K562 (cell line): ENCODE measurements around the gene NFATC3. TPM values are rescaled to one million over a fixed set of nuclear protein-coding genes. Genes with fewer than 3 reads are reported as not detected.

Experiments
- CBX5 ChIP-seq: IDR thresholded peaks from 2 replicates; pipeline ENCODE4 v1.6.1; 2014; ENCODE audit warnings: low read depth, borderline replicate concordance
- FOXK2 ChIP-seq, 2 experiments: fragments of 450-650 bp; IDR thresholded peaks in 1 of 2; conservative IDR thresholded peaks in 1 of 2; 2 replicates each; pipeline ENCODE4 v1.6.1; 2016; ENCODE audit warnings: low read depth in 2 of 2, mild to moderate bottlenecking in 1 of 2
- FOXM1 ChIP-seq, 2 experiments: fragments of 450-650 bp in 1 of 2; sonication (generic) in 1 of 2; formaldehyde crosslinking in 1 of 2; IDR thresholded peaks; 2 replicates each; pipeline versions ENCODE4 v1.6.1 to v1.9.0; 2017 to 2022; ENCODE audit warnings: low read depth in 2 of 2, mild to moderate bottlenecking in 2 of 2, missing genetic modification reagents in 1 of 2, moderate library complexity in 1 of 2
- GATAD2A ChIP-seq: fragments of 450-650 bp; IDR thresholded peaks from 2 replicates; pipeline ENCODE4 v1.6.1; 2017
- GATAD2B ChIP-seq: fragments of 450-650 bp; IDR thresholded peaks from 2 replicates; pipeline ENCODE4 v1.6.1; 2017; ENCODE audit warnings: mild to moderate bottlenecking, borderline replicate concordance
- GTF2F1 ChIP-seq: IDR thresholded peaks from 2 replicates; pipeline ENCODE4 v1.6.1; 2011; ENCODE audit warnings: low read depth, low read length, improper control_type of control experiment
- KLF1 ChIP-seq: fragments of 450-650 bp; IDR thresholded peaks from 2 replicates; pipeline ENCODE4 v1.6.1; 2016; ENCODE audit warnings: missing genetic modification characterization, missing compliant biosample characterization
- MEIS2 ChIP-seq: fragments of 450-650 bp; IDR thresholded peaks from 2 replicates; pipeline ENCODE4 v1.6.1; 2014; ENCODE audit warnings: mild to moderate bottlenecking; ENCODE audit not compliant: partially characterized antibody
- NFXL1 ChIP-seq: fragments of 450-650 bp; formaldehyde crosslinking; IDR thresholded peaks from 2 replicates; pipeline ENCODE4 v1.4.0; 2021; ENCODE audit warnings: mild to moderate bottlenecking
- PPARD ChIP-seq: fragments of 250-450 bp; sonication (Bioruptor Pico); IDR thresholded peaks from 2 replicates; pipeline ENCODE4 v1.8.0; 2022; ENCODE audit warnings: inconsistent platforms, mild to moderate bottlenecking, moderate library complexity
- SMARCA5 ChIP-seq: fragments of 450-650 bp; IDR thresholded peaks from 2 replicates; pipeline ENCODE4 v1.6.1; 2016
- SNRNP70 ChIP-seq: fragments of 200-400 bp; formaldehyde crosslinking; optimal IDR thresholded peaks from 2 replicates; pipeline ENCODE3; 2017; ENCODE audit warnings: low read depth, low read length
- SPI1 ChIP-seq: IDR thresholded peaks from 2 replicates; pipeline ENCODE4 v1.6.1; 2011; ENCODE audit warnings: low read depth, low read length, control low read depth, borderline replicate concordance
- SREBF2 ChIP-seq: sonication (generic); formaldehyde crosslinking; IDR thresholded peaks from 2 replicates; pipeline ENCODE4 v1.4.0; 2020; ENCODE audit warnings: mild to moderate bottlenecking, missing genetic modification reagents
- UBTF ChIP-seq, 2 experiments: IDR thresholded peaks; 2 replicates each; pipeline ENCODE4 v1.6.1; 2012; ENCODE audit warnings: improper control_type of control experiment in 2 of 2, low read depth in 2 of 2, low read length in 2 of 2, borderline replicate concordance in 1 of 2
- XRCC3 ChIP-seq: fragments of 450-650 bp; IDR thresholded peaks from 2 replicates; pipeline ENCODE4 v1.6.1; 2017; ENCODE audit warnings: mild to moderate bottlenecking, moderate library complexity
- ZBTB11 ChIP-seq, 3 experiments: fragments of 200-800 bp in 1 of 3; fragments of 250-450 bp in 1 of 3; fragments of 450-650 bp in 1 of 3; sonication (Bioruptor Pico) in 1 of 3; sonication (Bioruptor generic) in 1 of 3; formaldehyde crosslinking in 1 of 3; IDR thresholded peaks; 2 replicates each; pipeline versions ENCODE4 v1.6.1 to v1.8.0; 2016 to 2022; ENCODE audit warnings: mild to moderate bottlenecking in 2 of 3, missing genetic modification characterization in 2 of 3, missing compliant biosample characterization in 1 of 3, moderate library complexity in 1 of 3
- ZNF217 ChIP-seq: sonication (generic); formaldehyde crosslinking; IDR thresholded peaks from 2 replicates; pipeline ENCODE4 v1.8.0; 2022; ENCODE audit warnings: mild to moderate bottlenecking, missing genetic modification reagents
- ZNF253 ChIP-seq: fragments of 250-450 bp; sonication (Bioruptor Pico); conservative IDR thresholded peaks from 2 replicates; pipeline ENCODE4 v1.6.1; 2021; ENCODE audit warnings: mild to moderate bottlenecking
- ZNF449 ChIP-seq: fragments of 250-450 bp; sonication (Bioruptor Pico); IDR thresholded peaks from 2 replicates; pipeline ENCODE4 v1.8.0; 2022; ENCODE audit warnings: moderate library complexity, mild to moderate bottlenecking, inconsistent platforms
- ZNF583 ChIP-seq: fragments of 250-450 bp; sonication (Bioruptor Pico); IDR thresholded peaks from 2 replicates; pipeline ENCODE4 v1.4.0; 2020
- polyA plus RNA-seq, 8 experiments: library from polyadenylated mRNA; depleted of rRNA in 4 of 8; stranded (reverse) in 5 of 8; unstranded in 3 of 8; fragments of >200 nt; fragmentation: Nextera tagmentation in 2 of 8; fragmentation: Illumina TruSeq in 1 of 8; extraction: Ambion mirVana in 2 of 8; extraction: Trizol in 1 of 8; gene quantifications; 2 replicates each; pipeline versions ENCODE4 v1.2.1 to v1.2.3, GENCODE V29; 2011 to 2014; ENCODE audit warnings: inconsistent platforms in 1 of 8, missing spikeins in 1 of 8
- total RNA-seq, 7 experiments: library from RNA; depleted of rRNA in 6 of 7; stranded (reverse); fragments of >200 nt in 6 of 7; fragmentation: Illumina TruSeq in 2 of 7; extraction: Trizol in 2 of 7; gene quantifications; 2 replicates each; pipeline versions ENCODE4 v1.2.1 to v1.2.3, GENCODE V29; 2011 to 2021; ENCODE audit warnings: low replicate concordance in 1 of 7

NFATC3 gene
- total and polyA plus RNA-seq, 9 of the 15 experiments (the other 6 are each of a cell fraction or from before 2014, with no cell fraction given) = 15.7 to 98.4 (median 59.4) TPM

- TF ChIP-seq ZBTB11 (CRISPR knock-in tag; IDR thresholded peaks at IDR 0.05) (peak in 1 of 3 experiments; percentile 69; a peak in 2 of 6 replicates), GATAD2A (peak; percentile 87), SMARCA5 (no peak), ZNF449 (no peak; the same call in 1 of the 2 replicates), FOXM1 (IDR thresholded peaks at IDR 0.05; ENCODE audit: low read depth) (no peak), FOXM1 (CRISPR knock-in tag; IDR thresholded peaks at IDR 0.05; ENCODE audit: low read depth) (no peak), MEIS2 (peak; percentile 71), SPI1 (peak; percentile 86), GATAD2B (0 out of 2 replicates have a peak, but pooled peaks have one; percentile 52), FOXK2 (conservative IDR thresholded peaks at IDR 0.05 in 1 of 2, IDR thresholded peaks at IDR 0.05 in 1 of 2; ENCODE audit: low read depth in 2 of 2) (peak; percentile 98 to 99), CBX5 (no peak), XRCC3 (no peak), PPARD (no peak), SREBF2 (CRISPR knock-in tag) (no peak), KLF1 (tag) (no peak; the same call in 1 of the 2 replicates), ZNF217 (CRISPR knock-in tag) (no peak), NFXL1 (CRISPR knock-in tag) (no peak; the same call in 1 of the 2 replicates), GTF2F1 (no peak), SNRNP70 (no peak), ZNF253 (CRISPR knock-in tag) (no peak), ZNF583 (CRISPR knock-in tag) (peak; percentile 92), UBTF (IDR thresholded peaks at IDR 0.05; ENCODE audit: borderline replicate concordance in 1 of 2, low read depth in 2 of 2, low read length in 2 of 2) (0 out of 4 replicates have a peak, but pooled peaks of 1 of the 2 experiments have one; percentile 39)
Observed at GRCh38 chr16:68079626-68080344, 5.4 kb upstream of the NFATC3 start (continued).
